ENCODE data around the gene SPR. TPM values are rescaled to one million over a fixed set of nuclear protein-coding genes. Genes with fewer than 3 reads are reported as not detected.

The SPR gene
- total and polyA plus RNA-seq, 2 of the 13 experiments (the other 11 are each of a cell fraction or from before 2014, with no cell fraction given): 34.0 to 96.0 TPM

- TF ChIP-seq SKIL (CRISPR knock-in tag; IDR thresholded peaks at IDR 0.05; ENCODE audit: borderline replicate concordance) (no peak), RFX1 (IDR thresholded peaks at IDR 0.05) (no peak), CREBL2 (CRISPR knock-in tag; IDR thresholded peaks at IDR 0.05; ENCODE audit: borderline replicate concordance) (no peak), ZNF605 (CRISPR knock-in tag; IDR thresholded peaks at IDR 0.05) (peak; percentile 45; the same call in 1 of the 2 replicates), NR2F6 (IDR thresholded peaks at IDR 0.05) (no peak), NR2F6 (CRISPR knock-in tag; IDR thresholded peaks at IDR 0.05) (peak; percentile 21; the same call in 1 of the 2 replicates), KLF13 (CRISPR knock-in tag; IDR thresholded peaks at IDR 0.05) (no peak), ZNF354B (CRISPR knock-in tag; IDR thresholded peaks at IDR 0.05) (peak; percentile 73; the same call in 1 of the 2 replicates), ZNF335 (CRISPR knock-in tag; IDR thresholded peaks at IDR 0.05) (no peak), ZNF484 (CRISPR knock-in tag; IDR thresholded peaks at IDR 0.05; ENCODE audit: borderline replicate concordance, low read depth) (no peak), MEIS1 (CRISPR knock-in tag; IDR thresholded peaks at IDR 0.05; ENCODE audit: borderline replicate concordance) (no peak), MBD4 (IDR thresholded peaks at IDR 0.05; ENCODE audit: borderline replicate concordance, low read length) (no peak), SMARCE1 (IDR thresholded peaks at IDR 0.05; ENCODE audit: borderline replicate concordance) (no peak), MTA3 (CRISPR knock-in tag; IDR thresholded peaks at IDR 0.05) (no peak), MYNN (CRISPR knock-in tag; IDR thresholded peaks at IDR 0.05; ENCODE audit: low read depth) (no peak), HIVEP1 (CRISPR knock-in tag; IDR thresholded peaks at IDR 0.05) (peak; percentile 70; the same call in 1 of the 2 replicates), E2F2 (CRISPR knock-in tag; IDR thresholded peaks at IDR 0.05; ENCODE audit: borderline replicate concordance) (0 out of 2 replicates have a peak, but pooled peaks have one; percentile 42), ZSCAN31 (CRISPR knock-in tag; IDR thresholded peaks at IDR 0.05; ENCODE audit: low read depth) (peak; percentile 76; the same call in 1 of the 2 replicates), MAFK (conservative IDR thresholded peaks at IDR 0.05 in 1 of 2, IDR thresholded peaks at IDR 0.05 in 1 of 2; ENCODE audit: low read length in 2 of 2) (no peak), ZNF749 (CRISPR knock-in tag; IDR thresholded peaks at IDR 0.05; ENCODE audit: borderline replicate concordance) (no peak), ZGPAT (CRISPR knock-in tag; IDR thresholded peaks at IDR 0.05) (peak; percentile 69; the same call in 1 of the 2 replicates), ZNF251 (CRISPR knock-in tag; IDR thresholded peaks at IDR 0.05) (no peak), ZNF3 (CRISPR knock-in tag; IDR thresholded peaks at IDR 0.05) (no peak), ZMAT5 (CRISPR knock-in tag; IDR thresholded peaks at IDR 0.05; ENCODE audit: borderline replicate concordance, low read depth) (no peak), ZSCAN21 (CRISPR knock-in tag; IDR thresholded peaks at IDR 0.05; ENCODE audit: borderline replicate concordance) (peak; percentile 85), ZNF879 (CRISPR knock-in tag; IDR thresholded peaks at IDR 0.05) (0 out of 2 replicates have a peak, but pooled peaks have one; percentile 19)
These were observed 28.9 kb downstream of the SPR start (continued) for GRCh38 chr2:72915907-72916742.
